NOMO-1 treated with dmso at 0.1 percent for 144 hours (cell line): ENCODE measurements around the gene PATJ.
"Not testable (repeated sequence)": the region's sequence is repeated elsewhere in the genome, so short reads cannot be mapped to it uniquely, and the experiment has no call there.

Source experiments
- DNase-seq: peaks from one replicate; lab custom pipeline; 2025; ENCODE audit not compliant: unreplicated experiment; lab: John Stamatoyannopoulos, UW

PATJ gene, protein sequence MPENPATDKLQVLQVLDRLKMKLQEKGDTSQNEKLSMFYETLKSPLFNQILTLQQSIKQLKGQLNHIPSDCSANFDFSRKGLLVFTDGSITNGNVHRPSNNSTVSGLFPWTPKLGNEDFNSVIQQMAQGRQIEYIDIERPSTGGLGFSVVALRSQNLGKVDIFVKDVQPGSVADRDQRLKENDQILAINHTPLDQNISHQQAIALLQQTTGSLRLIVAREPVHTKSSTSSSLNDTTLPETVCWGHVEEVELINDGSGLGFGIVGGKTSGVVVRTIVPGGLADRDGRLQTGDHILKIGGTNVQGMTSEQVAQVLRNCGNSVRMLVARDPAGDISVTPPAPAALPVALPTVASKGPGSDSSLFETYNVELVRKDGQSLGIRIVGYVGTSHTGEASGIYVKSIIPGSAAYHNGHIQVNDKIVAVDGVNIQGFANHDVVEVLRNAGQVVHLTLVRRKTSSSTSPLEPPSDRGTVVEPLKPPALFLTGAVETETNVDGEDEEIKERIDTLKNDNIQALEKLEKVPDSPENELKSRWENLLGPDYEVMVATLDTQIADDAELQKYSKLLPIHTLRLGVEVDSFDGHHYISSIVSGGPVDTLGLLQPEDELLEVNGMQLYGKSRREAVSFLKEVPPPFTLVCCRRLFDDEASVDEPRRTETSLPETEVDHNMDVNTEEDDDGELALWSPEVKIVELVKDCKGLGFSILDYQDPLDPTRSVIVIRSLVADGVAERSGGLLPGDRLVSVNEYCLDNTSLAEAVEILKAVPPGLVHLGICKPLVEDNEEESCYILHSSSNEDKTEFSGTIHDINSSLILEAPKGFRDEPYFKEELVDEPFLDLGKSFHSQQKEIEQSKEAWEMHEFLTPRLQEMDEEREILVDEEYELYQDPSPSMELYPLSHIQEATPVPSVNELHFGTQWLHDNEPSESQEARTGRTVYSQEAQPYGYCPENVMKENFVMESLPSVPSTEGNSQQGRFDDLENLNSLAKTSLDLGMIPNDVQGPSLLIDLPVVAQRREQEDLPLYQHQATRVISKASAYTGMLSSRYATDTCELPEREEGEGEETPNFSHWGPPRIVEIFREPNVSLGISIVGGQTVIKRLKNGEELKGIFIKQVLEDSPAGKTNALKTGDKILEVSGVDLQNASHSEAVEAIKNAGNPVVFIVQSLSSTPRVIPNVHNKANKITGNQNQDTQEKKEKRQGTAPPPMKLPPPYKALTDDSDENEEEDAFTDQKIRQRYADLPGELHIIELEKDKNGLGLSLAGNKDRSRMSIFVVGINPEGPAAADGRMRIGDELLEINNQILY (N-terminal part only)

DNA sequence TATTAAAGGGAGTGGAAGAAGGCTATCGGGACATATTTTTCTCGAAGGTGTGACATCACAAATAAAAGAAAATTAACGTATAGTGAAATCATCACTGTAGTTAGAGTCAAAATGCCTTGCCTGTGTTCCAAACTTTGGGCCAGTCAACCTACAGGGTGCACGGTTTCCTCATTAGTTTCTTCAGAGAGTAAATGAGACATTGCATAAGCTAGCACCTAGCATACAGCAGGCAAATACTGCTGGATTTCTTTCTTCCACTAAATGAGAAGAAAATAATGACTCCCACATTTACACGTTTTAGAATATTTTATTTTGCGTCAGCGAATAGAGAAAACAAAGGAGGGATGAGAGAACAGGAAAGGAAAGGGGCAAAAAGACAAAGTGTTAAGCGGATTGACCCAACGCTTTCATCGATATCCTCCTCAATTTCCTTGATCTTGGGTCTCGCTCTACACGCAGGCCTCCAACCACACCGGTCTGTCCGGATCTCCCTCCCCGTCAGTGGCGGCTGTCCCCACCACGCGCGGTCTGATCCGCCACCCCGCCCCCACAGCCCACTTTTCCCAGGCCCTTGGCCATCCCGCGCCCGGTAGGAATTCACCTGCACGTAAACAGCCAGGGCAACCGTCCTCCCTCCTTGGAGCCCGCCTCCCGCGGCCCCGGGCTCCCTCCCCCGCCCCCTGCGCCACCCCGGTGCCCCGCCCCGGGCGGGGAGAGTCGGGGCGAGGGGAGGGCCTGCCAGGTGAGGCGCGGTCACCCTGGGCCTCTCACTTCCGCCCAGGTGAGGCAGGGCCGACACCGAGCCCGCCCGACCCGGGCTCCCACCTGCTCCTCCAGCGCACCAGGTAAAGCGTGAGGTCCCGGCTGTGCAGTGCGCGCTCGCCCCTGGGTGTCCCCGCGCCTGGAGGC lies at the start of gene PATJ:
Gene PATJ, plus strand, starts transcription at position 770 of the 909 bp plus-strand sequence. CDS start 20,413 bp downstream, outside the sequence.
- peak; percentile 1 for DNase-seq

DNA sequence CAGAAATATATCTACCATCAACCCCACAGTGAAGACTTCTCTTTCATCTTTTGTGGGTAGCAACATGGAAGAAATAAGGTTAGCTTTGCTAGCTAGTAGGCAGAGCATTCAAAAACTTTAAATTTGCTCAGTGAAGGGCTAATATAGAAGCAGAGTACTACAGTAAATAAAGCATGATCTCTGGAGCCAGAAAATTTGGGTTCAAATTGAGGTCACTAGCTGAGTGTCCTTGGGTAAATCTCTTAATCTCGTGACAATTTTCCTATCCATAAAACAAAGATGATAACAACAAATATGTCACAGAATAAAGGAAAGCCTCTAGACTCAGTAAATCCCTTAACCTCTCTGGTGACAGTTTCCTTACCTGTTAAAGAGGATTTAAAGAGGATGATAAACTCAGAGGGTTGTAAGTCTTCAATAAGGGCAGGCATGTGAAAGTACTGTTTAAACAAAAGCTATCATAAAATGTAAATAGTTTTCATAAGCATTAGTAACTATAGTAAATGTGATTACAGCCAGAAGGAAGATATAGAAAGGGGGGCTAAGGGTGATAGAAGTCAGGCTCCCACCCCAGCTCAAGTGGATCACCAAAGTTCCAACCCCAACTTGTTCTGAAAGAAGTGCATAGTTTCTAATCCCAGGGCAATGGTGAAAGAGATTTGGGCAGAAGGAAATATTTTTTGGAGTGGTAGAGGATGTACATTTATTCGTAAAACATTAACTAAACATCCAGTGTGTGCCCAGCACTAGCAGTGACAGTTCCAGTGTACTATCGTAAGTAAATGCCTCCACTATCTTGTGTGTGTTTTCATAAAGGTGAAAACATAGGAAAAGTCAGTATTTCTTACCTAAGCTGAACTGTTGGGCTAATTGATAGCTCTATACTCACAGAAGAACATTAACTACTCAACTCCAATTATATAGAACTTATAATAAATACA lies 42.1 kb upstream of the PATJ start:
- DNase-seq = no peak

DNA sequence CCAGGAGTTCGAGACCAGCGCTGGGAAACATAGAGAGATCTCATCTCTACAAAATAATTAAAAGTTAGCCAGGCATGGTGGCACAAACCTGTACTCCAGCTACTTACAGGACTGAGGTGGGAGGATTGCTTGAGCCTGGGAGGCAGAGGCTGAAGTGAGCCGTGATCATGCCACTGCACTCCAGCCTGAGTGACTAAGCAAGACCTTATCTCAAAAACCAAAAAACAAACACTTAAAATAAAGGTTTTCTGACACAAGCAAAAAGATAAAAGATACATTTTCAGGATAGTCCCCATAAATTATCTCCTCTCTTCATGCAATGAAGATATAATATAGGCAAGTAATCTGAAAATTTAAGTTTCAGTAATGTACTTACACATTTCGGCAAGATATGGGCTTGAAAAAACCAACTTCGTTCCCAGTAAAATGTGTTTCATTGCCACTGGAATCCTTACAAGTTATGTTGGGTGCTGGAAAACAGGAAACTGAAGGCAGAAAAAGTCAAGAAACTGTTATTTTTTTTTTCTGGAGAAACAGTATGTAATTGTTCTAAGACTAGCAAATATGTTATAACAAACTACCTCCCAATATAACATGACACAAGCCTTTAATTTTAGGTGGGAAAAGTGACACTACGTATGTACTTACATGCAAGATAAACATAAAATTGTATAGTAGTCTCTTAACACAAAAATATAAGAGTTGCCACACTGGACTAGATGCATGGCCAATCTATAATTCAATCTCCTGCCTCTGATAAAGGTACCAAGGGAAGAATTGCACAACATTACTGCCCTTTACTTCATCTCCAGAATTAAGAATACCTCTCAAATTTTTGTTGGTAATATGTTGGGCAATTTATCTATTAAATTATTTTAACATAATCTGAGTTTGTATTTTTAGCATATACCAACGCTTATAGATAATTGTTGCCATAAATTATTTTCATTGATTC lies 33.0 kb upstream of the PATJ start:
- DNase-seq = no peak

DNA sequence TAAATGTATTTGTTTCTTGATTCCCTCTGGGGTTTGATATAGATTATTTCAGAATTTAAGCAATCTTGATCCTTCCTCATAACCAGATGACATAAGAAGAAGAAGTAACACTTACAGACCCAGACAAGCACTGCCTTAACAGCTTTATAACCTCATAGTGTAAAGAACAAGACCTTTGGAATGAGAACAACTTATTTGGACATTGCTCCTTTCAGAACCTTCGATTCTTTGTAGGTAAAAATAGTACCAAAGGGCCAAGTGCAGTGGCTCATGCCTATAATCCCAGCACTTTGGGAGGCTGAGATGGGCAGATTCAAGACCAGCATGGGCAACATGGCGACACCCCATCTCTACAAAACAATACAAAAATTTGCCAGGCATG lies 32.4 kb upstream of the PATJ start:
- no peak for DNase-seq

DNA sequence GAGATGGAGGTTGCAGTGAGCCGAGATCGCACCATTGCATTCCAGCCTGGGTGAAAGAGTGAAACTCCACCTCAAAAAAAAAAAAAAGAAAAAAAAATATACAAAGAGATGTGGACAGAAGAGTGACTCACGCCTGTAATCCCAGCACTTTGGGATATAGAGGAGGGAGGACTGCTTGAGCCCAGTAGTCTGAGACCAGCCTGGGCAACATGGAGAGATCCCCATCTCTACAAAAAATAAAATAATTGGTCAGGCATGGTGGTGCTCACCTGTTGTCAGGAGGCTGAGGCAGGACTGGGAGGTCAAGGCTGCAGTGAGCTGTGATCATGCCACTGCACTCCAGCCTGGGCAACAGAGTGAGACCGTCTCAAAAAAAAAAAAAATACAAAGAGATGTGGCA lies 31.0 kb upstream of the PATJ start:
- not testable (repeated sequence) for DNase-seq

DNA sequence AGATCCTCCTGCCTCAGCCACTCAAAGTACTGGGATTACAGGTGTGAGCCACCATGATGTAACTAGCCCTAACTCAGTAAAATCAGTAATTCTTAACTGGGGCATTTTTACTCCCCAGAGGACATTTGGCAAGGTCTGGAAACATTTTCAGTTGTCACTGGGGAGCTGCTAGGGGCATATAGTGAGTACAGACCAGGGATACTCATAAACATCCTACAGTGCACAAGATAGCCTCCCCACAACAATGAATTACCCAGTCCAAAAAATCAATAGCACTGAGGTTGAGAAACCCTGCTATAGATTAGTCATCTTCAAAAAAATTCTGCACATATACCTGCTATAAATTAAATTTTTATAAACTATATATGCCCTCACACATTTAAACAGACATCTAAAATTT lies 30.3 kb upstream of the PATJ start:
- DNase-seq = no peak

DNA sequence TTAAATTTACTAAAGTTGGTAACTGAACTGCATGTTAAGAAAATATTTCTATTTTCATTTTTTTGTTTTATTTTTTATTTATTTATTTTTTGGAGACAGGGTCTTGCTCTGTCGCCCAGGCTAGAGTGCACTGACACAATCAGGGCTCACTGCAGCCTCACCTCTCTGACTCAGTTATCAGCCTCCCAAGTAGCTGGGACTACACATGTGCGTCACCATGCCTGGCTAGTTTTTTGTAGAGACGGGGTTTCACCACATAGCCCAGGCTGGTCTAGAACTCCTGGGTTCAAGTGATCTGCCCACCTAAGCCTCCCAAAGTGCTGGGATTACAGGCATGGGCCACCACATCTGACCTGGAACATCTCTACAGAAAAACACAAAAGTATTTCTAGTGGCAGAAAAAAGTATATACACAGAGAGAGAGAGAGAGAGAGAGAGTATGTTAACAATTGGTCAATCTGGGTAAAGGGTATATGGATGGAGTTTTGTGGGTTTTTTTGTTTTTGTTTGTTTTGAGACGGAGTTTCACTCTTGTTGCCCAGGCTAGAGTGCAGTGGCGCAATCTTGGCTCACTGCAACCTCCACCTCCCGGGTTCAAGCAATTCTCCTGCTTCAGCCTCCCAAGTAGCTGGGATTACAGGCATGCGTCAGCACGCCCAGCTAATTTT lies 23.1 kb upstream of the PATJ start:
- not testable (repeated sequence) for DNase-seq

DNA sequence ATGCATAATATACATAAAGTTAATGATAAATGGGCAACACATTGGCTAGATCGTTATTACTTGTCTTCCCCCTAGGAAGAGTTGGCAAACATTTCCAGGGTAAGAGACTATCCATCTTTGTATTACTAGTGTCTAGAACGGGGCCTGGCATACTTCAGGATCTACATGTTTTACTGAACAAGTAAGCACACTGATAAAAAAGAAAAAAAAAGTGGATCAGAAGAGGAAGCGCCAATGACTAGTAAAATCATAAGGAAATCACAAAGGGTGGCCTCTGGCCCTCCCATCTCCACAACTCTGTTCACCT lies 17.8 kb upstream of the PATJ start:
- peak; percentile 6 for DNase-seq

DNA sequence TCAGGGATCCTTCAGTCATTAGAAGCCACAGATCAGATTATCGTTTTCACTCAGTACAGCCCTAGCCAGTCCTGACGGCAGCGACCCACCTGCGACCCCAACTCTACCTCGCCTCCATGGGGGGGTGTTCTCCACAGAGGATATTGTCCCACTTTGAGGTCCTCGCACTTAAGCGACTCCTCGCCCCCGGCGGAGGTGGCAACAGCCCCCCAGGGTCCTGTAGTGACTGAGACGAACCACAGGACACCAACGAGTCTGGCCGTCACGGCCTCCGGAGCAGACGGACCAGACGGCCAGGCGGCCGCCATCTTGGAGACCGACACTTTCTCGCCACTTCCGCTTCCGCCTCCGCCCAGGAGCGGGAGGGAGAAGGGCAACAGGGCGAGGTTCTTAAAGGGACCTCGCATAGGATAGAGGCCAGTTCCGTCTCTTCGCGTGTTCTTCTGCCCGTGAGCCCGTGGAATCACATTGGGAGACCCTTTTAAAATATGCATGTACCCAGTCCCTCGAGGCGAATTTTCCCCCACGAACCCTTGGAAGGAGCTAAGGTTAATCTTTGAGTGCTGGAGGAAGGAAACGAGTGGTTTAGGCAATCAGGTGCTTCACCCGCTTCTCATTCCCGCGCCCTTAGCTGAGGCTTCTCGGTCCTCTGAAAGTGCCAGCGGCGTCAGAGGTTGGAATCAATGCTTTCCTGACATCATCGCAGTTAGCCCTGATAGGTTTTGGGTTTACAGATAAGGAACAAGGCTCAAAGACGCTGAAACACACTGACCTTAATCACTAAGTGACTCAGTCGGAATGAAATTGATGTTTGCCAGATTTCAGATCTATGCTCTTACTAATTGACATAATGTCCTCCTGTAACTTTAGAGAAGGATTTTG lies 17.2 kb upstream of the PATJ start, which contains the start of gene TM2D1:
Gene TM2D1, minus strand, starts transcription at position 329 of the 882 bp plus-strand sequence. Its CDS starts 21 bp downstream, at position 308.
- DNase-seq = peak; percentile 92

DNA sequence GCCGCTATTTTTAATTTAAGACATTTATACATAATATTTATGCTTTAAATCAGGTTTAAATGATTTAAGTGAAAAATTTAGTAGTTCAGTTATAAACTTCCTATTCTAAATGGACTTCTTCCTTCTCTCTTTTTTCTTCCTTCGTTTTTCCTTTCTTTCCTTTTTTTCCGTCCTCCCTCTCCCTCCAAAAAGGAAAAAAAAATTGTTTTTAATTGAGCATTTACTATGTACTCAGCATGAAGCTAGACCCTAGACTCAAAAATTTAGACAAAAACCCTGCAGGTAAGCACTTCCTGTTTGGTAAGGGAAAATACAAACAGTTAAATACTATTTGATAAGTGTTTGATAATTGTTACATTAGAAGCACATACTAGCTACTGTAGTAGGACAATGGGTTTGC lies 14.7 kb upstream of the PATJ start:
- no peak for DNase-seq

DNA sequence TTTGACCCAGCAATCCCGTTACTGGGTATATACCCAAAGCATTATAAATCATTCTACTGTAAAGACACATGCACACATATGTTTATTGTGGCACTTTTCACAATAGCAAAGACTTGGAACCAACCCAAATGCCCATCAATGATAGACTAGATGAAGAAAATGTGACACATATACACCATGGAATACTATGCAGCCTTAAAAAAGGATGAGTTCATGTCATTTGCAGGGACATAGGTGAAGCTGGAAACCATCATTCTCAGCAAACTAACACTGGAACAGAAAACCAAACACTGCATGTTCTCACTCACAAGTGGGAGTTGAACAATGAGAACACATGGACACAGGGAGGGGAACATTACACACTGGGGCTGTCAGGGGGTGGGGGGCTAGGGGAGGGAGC lies 11.6 kb upstream of the PATJ start:
- DNase-seq = not testable (repeated sequence)

DNA sequence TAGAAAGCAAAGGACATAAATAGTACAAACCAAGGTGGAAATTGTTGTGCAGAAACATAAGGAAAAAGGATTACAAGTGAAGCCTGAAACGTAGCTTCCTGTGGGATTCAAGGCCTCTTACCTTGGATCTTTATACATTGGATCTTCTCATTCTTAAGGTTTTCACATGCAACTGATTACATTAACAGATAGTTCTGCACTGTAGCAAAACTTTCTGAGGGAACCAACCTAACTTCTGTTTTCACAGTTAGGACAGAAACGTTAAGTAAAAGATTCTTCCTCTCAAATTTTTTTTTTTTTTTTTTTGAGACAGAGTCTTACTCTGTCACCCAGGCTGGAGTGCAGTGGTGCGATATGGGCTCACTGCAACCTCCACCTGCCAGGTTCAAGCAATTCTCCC lies 9.6 kb upstream of the PATJ start:
- no peak for DNase-seq

DNA sequence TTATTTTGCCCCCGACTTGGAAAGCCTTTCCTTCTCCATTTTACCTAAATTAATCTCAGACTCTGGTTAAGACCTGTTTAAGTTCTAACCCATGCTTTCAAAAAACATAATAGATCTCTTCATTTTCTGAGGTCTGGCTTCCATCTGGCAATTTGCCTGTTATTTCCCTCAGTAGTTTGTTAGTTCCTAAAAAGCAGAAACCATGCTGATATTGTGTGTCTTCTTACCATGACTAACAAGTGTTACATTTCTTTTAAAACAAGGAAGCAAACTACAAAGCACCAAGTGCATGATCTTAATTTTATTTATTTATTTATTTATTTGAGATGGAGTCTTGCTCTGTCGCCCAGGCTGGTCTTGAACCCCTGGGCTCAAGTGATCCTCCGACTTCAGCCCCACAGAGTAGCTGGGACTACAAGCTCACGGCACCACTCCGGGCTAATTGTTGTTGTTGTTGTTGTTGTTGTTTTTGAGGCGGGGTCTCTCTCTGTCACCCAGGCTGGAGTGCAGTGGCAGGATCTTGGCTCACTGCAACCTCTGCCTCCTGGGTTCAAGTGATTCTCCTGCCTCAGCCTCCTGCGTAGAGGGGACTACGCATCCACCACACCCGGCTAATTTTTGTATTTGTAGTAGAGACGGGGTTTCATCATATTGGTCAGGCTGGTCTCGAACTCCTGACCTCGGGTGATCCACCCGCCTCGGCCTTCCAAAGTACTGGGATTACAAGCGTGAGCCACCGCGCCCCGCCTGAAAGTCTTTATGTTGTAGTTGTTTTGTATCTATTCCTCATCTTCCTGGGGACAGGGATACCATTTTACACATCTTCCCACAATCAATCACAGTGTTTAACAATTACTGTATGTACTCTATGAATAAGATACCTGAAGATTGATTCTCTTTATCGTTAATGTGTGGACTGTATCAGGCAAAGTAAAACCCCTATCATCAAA lies 1.3 kb upstream of the PATJ start:
- DNase-seq = no peak

DNA sequence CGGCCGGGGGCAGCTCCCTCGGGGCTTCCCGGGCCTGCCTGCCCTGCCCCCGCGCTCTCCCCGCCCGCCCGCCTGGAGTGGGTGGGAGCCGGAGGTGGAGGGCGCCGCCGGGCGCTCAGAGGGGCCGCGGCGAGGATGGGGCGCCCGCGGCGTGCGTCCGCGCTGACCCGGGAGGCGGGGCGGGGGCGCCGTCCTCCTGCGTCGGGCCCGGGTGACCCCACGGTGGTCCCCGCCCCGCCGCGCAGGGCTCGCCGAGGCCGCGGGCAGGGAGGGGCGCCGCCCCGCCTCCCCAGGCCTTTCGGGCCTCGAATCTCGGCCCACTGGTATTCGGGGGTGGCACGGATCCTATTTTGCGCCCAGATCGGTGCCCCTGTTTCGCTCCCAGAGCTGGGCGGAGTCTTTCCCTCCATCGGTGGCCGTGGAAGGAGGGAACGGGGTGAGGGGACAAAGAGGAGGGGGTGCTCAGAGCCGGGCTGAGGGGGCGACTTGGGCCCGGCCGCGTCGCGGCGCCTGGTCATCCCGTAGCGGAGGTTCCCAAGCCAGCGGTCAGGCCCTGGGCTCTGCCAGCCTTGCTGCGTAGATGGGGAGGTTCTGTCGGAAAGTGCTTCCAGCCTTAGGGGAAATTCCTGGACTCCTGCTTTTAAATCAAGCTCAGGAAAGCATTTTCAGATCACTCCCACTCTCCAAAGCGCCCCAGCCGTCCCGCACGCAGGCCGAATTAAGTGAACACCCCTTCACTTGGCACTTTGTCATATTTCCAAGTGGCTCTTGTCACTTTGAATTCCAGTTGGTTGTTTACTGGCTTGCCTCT lies 545 bp downstream of the PATJ start:
- DNase-seq = no peak

DNA sequence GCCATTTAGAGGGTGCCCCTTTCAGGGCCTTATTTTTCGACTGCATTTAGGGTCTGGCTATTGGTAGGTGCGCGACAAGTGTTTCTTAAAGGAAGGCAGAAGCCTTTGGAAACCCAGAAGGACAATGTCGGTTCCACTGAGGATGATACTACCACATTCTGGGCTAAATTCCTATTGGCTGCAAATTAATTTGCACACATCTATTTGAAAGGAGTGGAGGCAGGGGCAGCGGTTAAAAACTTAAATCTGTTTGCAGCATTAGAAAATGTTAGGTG lies 1.1 kb downstream of the PATJ start:
- DNase-seq = no peak
